WTC11 (cell line): ENCODE results near the gene PDZD2. TPM values are rescaled to one million over a fixed set of nuclear protein-coding genes. Genes with fewer than 3 reads are reported as not detected.

Experiments used
- ATAC-seq: fragments of 200-7000 bp; cut with Tn5 transposase; 2 replicates; pipeline ENCODE4 v1.10.0; 2021; ENCODE audit warnings: mild to moderate bottlenecking, moderate library complexity
- CTCF ChIA-PET: fragments of 300-600 bp; sonication (Branson Sonifier 250); formaldehyde crosslinking; loops from one replicate; lab custom pipeline; 2021; ENCODE audit warnings: antibody characterized with exemption; lab: Charles Lee
- POLR2A ChIA-PET: fragments of 350-600 bp; sonication (Branson Sonifier 250); formaldehyde crosslinking; loops from one replicate; lab custom pipeline; 2021; ENCODE audit warnings: antibody characterized with exemption; lab: Charles Lee
- DNase-seq: peaks from one replicate; pipeline ENCODE4 v3.0.0; 2021; ENCODE audit warnings: low spot score
- H3K27ac Mint-ChIP-seq: 2 replicates; pipeline ENCODE4 v1.8.0; 2021; ENCODE audit warnings: mixed read lengths
- H3K27me3 Mint-ChIP-seq: 2 replicates; pipeline ENCODE4 v1.8.0; 2021; ENCODE audit warnings: low read depth, mild to moderate bottlenecking, moderate library complexity, mixed read lengths
- H3K36me3 Mint-ChIP-seq: 2 replicates; pipeline ENCODE4 v1.8.0; 2021; ENCODE audit warnings: mixed read lengths
- H3K4me1 Mint-ChIP-seq: 2 replicates; pipeline ENCODE4 v1.8.0; 2022; ENCODE audit warnings: mixed read lengths
- H3K4me3 Mint-ChIP-seq: 2 replicates; pipeline ENCODE4 v1.8.0; 2021; ENCODE audit warnings: mild to moderate bottlenecking, moderate library complexity, mixed read lengths
- H3K9me3 Mint-ChIP-seq: 2 replicates; pipeline ENCODE4 v1.8.0; 2021; ENCODE audit warnings: mixed read lengths
- AFF4 ChIP-seq: sonication (generic); formaldehyde crosslinking; IDR thresholded peaks from 2 replicates; pipeline ENCODE4 v1.8.1; 2023; ENCODE audit warnings: mild to moderate bottlenecking, missing genetic modification reagents, borderline replicate concordance
- ARID4B ChIP-seq: sonication (generic); formaldehyde crosslinking; IDR thresholded peaks from 2 replicates; pipeline ENCODE4 v1.8.0; 2023; ENCODE audit warnings: missing genetic modification reagents, mild to moderate bottlenecking, borderline replicate concordance
- FOXJ3 ChIP-seq: sonication (generic); formaldehyde crosslinking; IDR thresholded peaks from 2 replicates; pipeline ENCODE4 v1.9.0; 2021; ENCODE audit warnings: missing genetic modification reagents, mild to moderate bottlenecking, borderline replicate concordance
- FOXP4 ChIP-seq: sonication (generic); formaldehyde crosslinking; IDR thresholded peaks from 2 replicates; pipeline ENCODE4 v1.8.0; 2022; ENCODE audit warnings: mild to moderate bottlenecking, missing genetic modification reagents
- GABPB1 ChIP-seq: sonication (generic); formaldehyde crosslinking; IDR thresholded peaks from 2 replicates; pipeline ENCODE4 v1.8.1; 2023; ENCODE audit warnings: mild to moderate bottlenecking, missing genetic modification reagents
- IRF2 ChIP-seq: sonication (generic); formaldehyde crosslinking; IDR thresholded peaks from 2 replicates; pipeline ENCODE4 v1.8.0; 2022; ENCODE audit warnings: low read depth, missing genetic modification reagents, borderline replicate concordance
- JUN ChIP-seq: sonication (generic); formaldehyde crosslinking; IDR thresholded peaks from 2 replicates; pipeline ENCODE4 v1.8.0; 2023; ENCODE audit warnings: mild to moderate bottlenecking, missing genetic modification reagents
- MYBL2 ChIP-seq: sonication (generic); formaldehyde crosslinking; IDR thresholded peaks from 2 replicates; pipeline ENCODE4 v1.8.1; 2023; ENCODE audit warnings: mild to moderate bottlenecking, moderate library complexity, missing genetic modification reagents
- NFE2L1 ChIP-seq: sonication (generic); formaldehyde crosslinking; IDR thresholded peaks from 2 replicates; pipeline ENCODE4 v1.8.1; 2023; ENCODE audit warnings: missing genetic modification reagents
- NR1H2 ChIP-seq: sonication (generic); formaldehyde crosslinking; IDR thresholded peaks from 2 replicates; pipeline ENCODE4 v1.9.0; 2021; ENCODE audit warnings: mild to moderate bottlenecking, moderate library complexity, missing genetic modification reagents
- OVOL2 ChIP-seq: fragments of 250-450 bp; sonication (Bioruptor Pico); IDR thresholded peaks from 2 replicates; pipeline ENCODE4 v1.9.0; 2021; ENCODE audit warnings: mild to moderate bottlenecking, borderline replicate concordance
- RORB ChIP-seq: fragments of 250-450 bp; sonication (Bioruptor Pico); IDR thresholded peaks from 2 replicates; pipeline ENCODE4 v1.9.0; 2021; ENCODE audit warnings: mild to moderate bottlenecking
- ZBTB21 ChIP-seq: sonication (generic); formaldehyde crosslinking; IDR thresholded peaks from 2 replicates; pipeline ENCODE4 v1.8.1; 2023; ENCODE audit warnings: mild to moderate bottlenecking, missing genetic modification reagents, borderline replicate concordance
- ZNF423 ChIP-seq: fragments of 250-450 bp; sonication (Bioruptor Pico); IDR thresholded peaks from 2 replicates; pipeline ENCODE4 v2.1.2; 2022; ENCODE audit warnings: mild to moderate bottlenecking, moderate library complexity
- ZNF512 ChIP-seq: sonication (generic); formaldehyde crosslinking; IDR thresholded peaks from 2 replicates; pipeline ENCODE4 v1.8.1; 2022; ENCODE audit warnings: missing genetic modification reagents, borderline replicate concordance
- ZNF532 ChIP-seq: fragments of 250-450 bp; sonication (Bioruptor Pico); IDR thresholded peaks from 2 replicates; pipeline ENCODE4 v1.9.0; 2021; ENCODE audit warnings: mild to moderate bottlenecking, borderline replicate concordance
- ZSCAN18 ChIP-seq: fragments of 250-450 bp; sonication (Bioruptor Pico); IDR thresholded peaks from 2 replicates; pipeline ENCODE4 v2.1.2; 2022; ENCODE audit warnings: mild to moderate bottlenecking, moderate library complexity
- total RNA-seq: library from RNA; stranded (reverse); gene quantifications from 3 replicates; pipeline ENCODE4 v1.2.3, GENCODE V29; 2021

Gene PDZD2
- total RNA-seq, 1 experiment from 2014 or later: 11.4 TPM

GRCh38 chr5:32127711-32128110 lies 488.8 kb downstream of the PDZD2 start:
- peaks cover 36% of the 10 kb centered on the region for H3K4me1 Mint-ChIP-seq
- CTCF ChIA-PET: interaction anchor here (0.9 to 2.6 kb wide), 3 partner anchors 8 to 53 kb away, joined by 3 to 10 read pairs (median 5); no protein-coding TSS in a partner anchor
- POLR2A ChIA-PET: interaction anchor here (0.5 kb wide), 2 partner anchors 33 to 312 kb away, joined by 6 to 7 read pairs; no protein-coding TSS in a partner anchor
- peak overlapping the region; percentile 64 for H3K27ac Mint-ChIP-seq
- H3K27me3 Mint-ChIP-seq: no peaks in the 10 kb centered on the region
- H3K4me3 Mint-ChIP-seq: no peak overlapping the region
- peaks cover 15% of the 10 kb centered on the region for H3K36me3 Mint-ChIP-seq
- TF ChIP-seq ZNF423 (CRISPR knock-in tag): peak; percentile 43; the same call in 1 of the 2 replicates
- no peak for TF ChIP-seq ZNF532
- no peak for TF ChIP-seq JUN (CRISPR knock-in tag)
- no peak for TF ChIP-seq ARID4B (CRISPR knock-in tag)
- TF ChIP-seq, all 79 proteins: peak for 1
- DNase-seq: no peak
- ATAC-seq: peak; percentile 89
- no peaks in the 10 kb centered on the region for H3K9me3 Mint-ChIP-seq

GRCh38 chr5:32129074-32129598 lies 490.2 kb downstream of the PDZD2 start:
- H3K36me3 Mint-ChIP-seq: peaks cover 20% of the 10 kb centered on the region
- ATAC-seq: no peak
- TF ChIP-seq GABPB1 (CRISPR knock-in tag) (no peak), NR1H2 (CRISPR knock-in tag) (no peak), NFE2L1 (CRISPR knock-in tag) (no peak), ZNF512 (no peak), FOXJ3 (CRISPR knock-in tag) (no peak), ZSCAN18 (CRISPR knock-in tag) (no peak), ZBTB21 (no peak), FOXP4 (no peak), OVOL2 (CRISPR knock-in tag) (no peak), AFF4 (CRISPR knock-in tag) (no peak), IRF2 (no peak), MYBL2 (CRISPR knock-in tag) (no peak), RORB (no peak)

More at GRCh38 chr5:32129074-32129598, 490.2 kb downstream of the PDZD2 start:
- H3K4me3 Mint-ChIP-seq: no peak overlapping the region
- H3K27ac Mint-ChIP-seq: peak overlapping the region; percentile 59; the same call in 1 of the 2 replicates
- no peak for DNase-seq
- H3K27me3 Mint-ChIP-seq: no peaks in the 10 kb centered on the region
- ChIA-PET CTCF (no interaction called here), POLR2A (no interaction called here)
- no peaks in the 10 kb centered on the region for H3K9me3 Mint-ChIP-seq
- H3K4me1 Mint-ChIP-seq: peaks cover 25% of the 10 kb centered on the region
